Frontal cortex (tissue), 4 donors: Measurements from ENCODE around the gene POLR2E. TPM values are rescaled to one million over a fixed set of nuclear protein-coding genes. Genes with fewer than 3 reads are reported as not detected.
A peak's percentile ranks its signal among the peaks of the same experiment; 100 is the strongest.

Source experiments
- DNase-seq, 2 donors: peaks; one replicate each; pipeline ENCODE4 v3.0.0; 2012; ENCODE audit warnings: low spot score in 2 of 2
- FAIRE-seq: peaks from 2 replicates; lab custom pipeline; 2012; peaks lifted over from hg19 to GRCh38; lab: Jason Lieb, UNC
- total RNA-seq: library from RNA; depleted of rRNA; stranded (reverse); fragments of >200 nt; gene quantifications from one replicate; pipeline ENCODE4 v1.2.3, GENCODE V29; 2014
- donor health status: control.
- donor health status: control.
- donor health status: control.

Gene POLR2E
- total RNA-seq, 1 donor from 2014 or later, result 35.5 TPM

DNA sequence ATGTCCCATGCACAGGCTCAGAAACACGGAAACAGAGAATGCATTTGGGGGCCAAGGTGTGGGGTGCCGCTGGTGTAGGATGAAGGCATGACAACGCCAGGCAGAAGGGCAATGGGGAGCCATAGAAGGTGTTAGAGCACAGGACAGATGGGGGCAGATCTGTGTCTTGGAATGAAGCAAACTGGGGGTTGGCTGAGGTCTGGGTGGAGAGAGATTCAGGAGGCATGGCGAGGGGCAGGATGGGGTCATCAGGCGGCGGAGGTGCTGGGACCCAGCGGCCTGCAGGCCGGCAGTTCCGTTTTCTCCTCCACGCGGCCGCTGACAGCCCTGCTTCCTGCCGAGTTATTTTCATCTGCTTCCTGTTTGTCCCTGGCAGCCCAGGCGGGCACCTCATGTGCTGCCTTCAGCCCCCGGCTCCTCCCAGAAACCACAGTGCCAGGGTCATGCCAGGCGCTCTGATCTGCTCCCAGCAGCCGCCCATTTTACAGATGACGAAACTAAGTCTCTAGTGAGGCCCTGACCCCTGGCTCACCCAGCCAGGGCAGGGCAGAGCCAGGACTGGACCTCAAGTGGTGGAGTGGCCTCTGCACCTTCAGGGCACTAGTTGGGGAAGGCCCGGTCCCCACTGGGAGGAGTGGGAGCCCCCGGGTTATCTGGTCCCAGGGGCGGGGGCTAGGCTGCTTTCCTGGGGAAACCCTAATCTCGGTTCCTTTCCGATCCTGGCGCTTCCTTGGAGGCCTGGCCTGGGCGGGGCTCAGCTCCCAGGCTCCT, 26.0 kb downstream of the POLR2E start:
- FAIRE-seq (no peak), DNase-seq (no peak)

- no peak for FAIRE-seq
Measured at GRCh38 chr19:1068009-1069001, 26.9 kb downstream of the POLR2E start.

DNA sequence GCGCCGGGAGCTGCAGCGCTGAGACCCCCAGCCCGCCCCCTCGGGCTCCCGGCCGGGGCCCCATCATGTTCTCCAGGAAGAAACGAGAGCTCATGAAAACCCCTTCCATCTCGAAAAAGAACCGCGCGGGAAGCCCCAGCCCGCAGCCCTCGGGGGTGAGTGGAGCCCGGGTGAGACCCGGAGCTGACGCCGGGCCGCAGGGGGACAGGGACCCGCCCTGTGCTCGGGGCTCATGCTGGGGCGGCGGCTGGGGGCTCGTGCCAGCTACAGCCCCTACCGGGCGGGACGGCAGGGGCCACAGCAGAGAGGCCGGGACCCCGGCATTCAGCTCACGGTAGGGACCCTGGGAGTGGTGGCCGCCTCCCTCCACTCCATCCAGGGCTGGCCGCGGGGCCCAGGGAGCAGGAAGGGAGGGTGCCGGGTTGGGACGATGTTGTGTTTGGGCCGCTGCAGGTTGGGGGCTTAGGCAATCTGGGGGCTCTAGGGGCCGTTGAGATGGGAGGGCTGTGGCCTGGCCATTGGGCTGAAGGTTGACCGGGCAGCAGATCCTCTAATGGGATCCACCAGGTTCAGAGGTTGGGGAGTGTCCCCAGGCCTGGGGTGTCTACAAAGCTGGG, 27.7 kb downstream of the POLR2E start:
- DNase-seq (no peak), FAIRE-seq (no peak)

More at GRCh38 chr19:1068009-1069001, 26.9 kb downstream of the POLR2E start:
- no peak for DNase-seq

GRCh38 chr19:1066748-1067340, 28.3 kb downstream of the POLR2E start, which contains the start of gene ARHGAP45:
ARHGAP45 (plus strand) TSS chr19:1067167; CDS start chr19:1067406, 239 bp downstream.
- no peak for FAIRE-seq
- DNase-seq, result no peak

- DNase-seq, result no peak
- no peak for FAIRE-seq
Measured at GRCh38 chr19:1066251-1066747, 28.9 kb downstream of the POLR2E start.

DNA sequence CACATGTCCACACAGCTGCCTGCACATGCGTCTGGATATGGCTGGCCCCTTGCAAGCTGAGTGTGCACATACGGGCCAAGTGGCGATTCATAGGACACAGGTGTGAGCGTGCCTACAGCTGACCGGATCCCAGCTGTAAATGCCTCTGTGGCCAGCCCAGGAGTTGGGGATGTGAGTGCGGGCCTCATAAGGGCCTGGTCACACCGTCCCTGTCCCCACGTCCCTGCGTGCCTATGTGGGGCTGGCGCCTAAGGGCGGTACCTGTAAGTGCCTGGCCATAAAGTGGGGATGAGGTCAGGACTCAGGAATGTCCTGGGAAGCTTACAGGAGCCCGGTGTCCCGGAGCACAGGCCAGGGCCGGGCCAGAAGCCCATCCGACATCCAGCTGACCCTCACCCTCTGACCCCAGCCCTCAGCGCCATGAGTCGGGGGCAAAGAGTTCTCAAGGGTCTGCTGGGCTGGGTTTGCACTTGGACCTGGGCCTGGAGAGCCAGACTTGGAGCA, 29.5 kb downstream of the POLR2E start:
- no peak for DNase-seq
- FAIRE-seq, result no peak

GRCh38 chr19:1064661-1065605, 30.2 kb downstream of the POLR2E start:
- DNase-seq, result peak; percentile 70 to 77
- no peak for FAIRE-seq

- FAIRE-seq, result no peak
- DNase-seq, result no peak
Measured at GRCh38 chr19:1063909-1064660, 31.1 kb downstream of the POLR2E start.

- FAIRE-seq (no peak), DNase-seq (no peak)
Measured at GRCh38 chr19:1063030-1063908, 31.9 kb downstream of the POLR2E start.

GRCh38 chr19:1062387-1063029, 32.7 kb downstream of the POLR2E start:
- DNase-seq (no peak), FAIRE-seq (no peak)

- DNase-seq, result no peak
- no peak for FAIRE-seq
Measured at GRCh38 chr19:1061987-1062386, 33.2 kb downstream of the POLR2E start.

DNA sequence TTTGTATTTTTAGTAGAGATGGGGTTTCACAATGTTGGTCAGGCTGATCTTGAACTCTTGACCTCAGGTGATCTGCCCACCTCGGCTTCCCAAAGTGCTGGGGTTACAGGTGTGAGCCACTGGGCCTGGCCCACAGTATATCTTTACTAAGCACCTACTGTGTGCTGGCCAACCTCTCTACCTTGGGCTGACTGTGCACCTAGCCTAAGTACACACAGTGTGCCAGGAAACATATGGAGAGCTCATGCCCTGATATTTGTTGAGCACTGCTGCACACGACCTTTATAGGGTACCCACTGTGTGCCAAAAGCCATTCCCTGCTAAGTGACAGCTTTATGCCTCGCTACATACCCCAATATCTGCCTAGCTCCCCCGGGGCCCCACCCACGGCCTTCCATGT, 34.5 kb downstream of the POLR2E start:
- DNase-seq (no peak), FAIRE-seq (no peak)

GRCh38 chr19:1058112-1058511, 37.1 kb downstream of the POLR2E start:
- DNase-seq (no peak), FAIRE-seq (no peak)

- no peak for FAIRE-seq
- DNase-seq, result no peak
Measured at GRCh38 chr19:1057176-1057855, 37.9 kb downstream of the POLR2E start.

DNA sequence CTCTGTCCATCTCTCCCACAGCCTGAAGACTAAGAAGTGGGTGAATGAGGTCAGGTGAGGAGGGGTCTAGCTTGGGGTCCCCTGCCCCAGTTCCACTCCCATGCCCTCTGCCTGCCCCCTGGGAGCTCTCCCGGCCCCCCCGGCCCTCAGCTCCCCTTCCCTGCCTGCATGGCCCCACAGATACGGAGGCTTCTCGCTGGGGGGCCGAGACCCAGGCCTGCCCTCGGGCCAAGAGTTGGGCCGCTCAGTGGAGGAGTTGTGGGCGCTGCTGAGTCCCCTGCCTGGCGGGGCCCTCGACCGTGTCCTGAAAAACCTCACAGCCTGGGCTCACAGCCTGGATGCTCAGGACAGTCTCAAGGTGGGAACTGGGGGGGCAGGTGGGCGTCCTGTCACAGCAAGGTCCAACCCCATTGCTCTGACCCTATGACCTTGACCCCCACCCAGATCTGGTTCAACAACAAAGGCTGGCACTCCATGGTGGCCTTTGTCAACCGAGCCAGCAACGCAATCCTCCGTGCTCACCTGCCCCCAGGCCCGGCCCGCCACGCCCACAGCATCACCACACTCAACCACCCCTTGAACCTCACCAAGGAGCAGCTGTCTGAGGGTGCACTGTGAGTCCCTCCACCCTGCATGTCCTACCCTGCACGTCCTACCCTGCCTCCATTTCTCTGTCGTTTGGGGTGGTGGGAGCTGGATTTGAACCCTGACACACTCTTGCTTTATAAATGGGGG, 39.1 kb downstream of the POLR2E start:
- no peak for DNase-seq
- FAIRE-seq, result no peak
